HepG2 (cell line): ENCODE data around the gene COL25A1. TPM values are rescaled to one million over a fixed set of nuclear protein-coding genes. Genes with fewer than 3 reads are reported as not detected.

Source experiments
- ATAC-seq: fragments of 200-7000 bp; cut with Tn5 transposase; 3 replicates; pipeline ENCODE4 v1.9.1; 2020; ENCODE audit warnings: mild to moderate bottlenecking, moderate library complexity
- BruUV-seq: library from RNA; stranded (reverse); fragments of 400-500 nt; replicated peaks from 2 replicates; lab custom pipeline; 2021; lab: Mats Ljungman, UMichigan
- CTCF ChIA-PET: fragments of 300-600 bp; formaldehyde crosslinking; extraction: SDS; loops from one replicate; lab custom pipeline; 2021; ENCODE audit warnings: low total read pairs, inconsistent platforms, low intra/inter-chr PET ratio; lab: Yijun Ruan, JAX
- POLR2A ChIA-PET: fragments of 350-600 bp; sonication (Branson Sonifier 250); formaldehyde crosslinking; loops from one replicate; lab custom pipeline; 2020; ENCODE audit warnings: antibody characterized with exemption, inconsistent platforms; lab: Yijun Ruan, JAX
- DNase-seq: peaks from one replicate; pipeline ENCODE4 v3.0.0-alpha.2; 2015; ENCODE audit warnings: low spot score
- FAIRE-seq: peaks from 3 replicates; lab custom pipeline; 2011; peaks lifted over from hg19 to GRCh38; lab: Jason Lieb, UNC
- H2AFZ ChIP-seq: one replicate; pipeline ENCODE4 v1.6.1; 2011; ENCODE audit warnings: low read length, inconsistent platforms
- H3K27ac ChIP-seq: fragments of 300-600 bp; 3 replicates; pipeline ENCODE4 v1.8.0; 2011; ENCODE audit warnings: mixed run types, mild to moderate bottlenecking, mixed read lengths, low read length, inconsistent platforms; ENCODE audit not compliant: insufficient read depth; ENCODE audit errors: extremely low read length
- H3K27me3 ChIP-seq, 2 experiments: fragments of 200-600 bp in 1 of 2; 2 replicates in 1 of 2; 3 replicates in 1 of 2; pipeline versions ENCODE4 v1.6.0 to v1.8.0; 2011; ENCODE audit warnings: low read length in 2 of 2, mild to moderate bottlenecking in 2 of 2, moderate library complexity in 2 of 2, inconsistent platforms in 1 of 2; ENCODE audit not compliant: insufficient read depth in 2 of 2, control insufficient read depth in 1 of 2
- H3K36me3 ChIP-seq, 2 experiments: fragments of 200-600 bp in 1 of 2; replicated peaks in 1 of 2; 2 replicates in 1 of 2; 3 replicates in 1 of 2; pipeline versions ENCODE4 v1.5.1 to v1.8.0; 2011; ENCODE audit warnings: low read length in 2 of 2, inconsistent platforms in 1 of 2; ENCODE audit not compliant: insufficient read depth in 2 of 2, control insufficient read depth in 1 of 2
- H3K4me1 ChIP-seq: 2 replicates; pipeline ENCODE4 v1.5.1; 2012; ENCODE audit warnings: low read length, inconsistent platforms; ENCODE audit not compliant: insufficient read depth
- H3K4me2 ChIP-seq: 2 replicates; pipeline ENCODE4 v1.6.0; 2011; ENCODE audit warnings: low read depth, low read length, inconsistent platforms
- H3K4me3 ChIP-seq, 3 experiments: fragments of 200-600 bp in 1 of 3; sonication (generic), shearing (Covaris generic) in 1 of 3; replicated peaks in 1 of 3; 2 replicates each; pipeline ENCODE4 v1.5.1; 2011 to 2016; ENCODE audit warnings: low read length in 3 of 3, inconsistent platforms in 2 of 3, low read depth in 2 of 3, mild to moderate bottlenecking in 2 of 3, control low read depth in 1 of 3, mixed read lengths in 1 of 3; ENCODE audit not compliant: insufficient read depth in 1 of 3
- H3K79me2 ChIP-seq: one replicate; pipeline ENCODE4 v1.6.1; 2011; ENCODE audit warnings: low read length, inconsistent platforms; ENCODE audit not compliant: insufficient read depth
- H3K9ac ChIP-seq: 2 replicates; pipeline ENCODE4 v1.6.0; 2011; ENCODE audit warnings: mild to moderate bottlenecking, low read depth, low read length, inconsistent platforms; ENCODE audit not compliant: insufficient read depth
- H3K9me3 ChIP-seq: 2 replicates; pipeline ENCODE4 v1.5.1; 2012; ENCODE audit warnings: mild to moderate bottlenecking, low read length
- H4K20me1 ChIP-seq: 2 replicates; pipeline ENCODE4 v1.6.0; 2011; ENCODE audit warnings: inconsistent platforms, mild to moderate bottlenecking, low read length, moderate library complexity; ENCODE audit not compliant: insufficient read depth
- ATF7-NPFF ChIP-seq: sonication (generic); formaldehyde crosslinking; IDR thresholded peaks from 2 replicates; pipeline ENCODE4 v1.8.1; 2023; ENCODE audit warnings: mild to moderate bottlenecking, low read depth, missing genetic modification reagents, moderate library complexity
- FOSL2 ChIP-seq: sonication (generic); formaldehyde crosslinking; IDR thresholded peaks from 2 replicates; pipeline ENCODE4 v1.4.0; 2020; ENCODE audit warnings: missing genetic modification reagents
- HOXA3 ChIP-seq: sonication (generic); formaldehyde crosslinking; IDR thresholded peaks from 2 replicates; pipeline ENCODE4 v1.5.0; 2020; ENCODE audit warnings: missing genetic modification reagents
- KDM3A ChIP-seq: IDR thresholded peaks from 2 replicates; pipeline ENCODE4 v1.6.1; 2018; ENCODE audit warnings: low read depth, missing compliant biosample characterization
- KLF16 ChIP-seq, 2 experiments: sonication (generic) in 1 of 2; formaldehyde crosslinking in 1 of 2; IDR thresholded peaks; 2 replicates each; pipeline versions ENCODE4 v1.6.1 to v1.8.0; 2016 to 2023; ENCODE audit warnings: missing genetic modification reagents in 2 of 2, missing compliant biosample characterization in 1 of 2
- LCORL ChIP-seq, 2 experiments: fragments of 450-650 bp in 1 of 2; sonication (generic) in 1 of 2; formaldehyde crosslinking in 1 of 2; IDR thresholded peaks; 2 replicates each; pipeline versions ENCODE4 v1.5.0 to v1.6.1; 2017 to 2020; ENCODE audit warnings: antibody characterized with exemption in 1 of 2, missing genetic modification reagents in 1 of 2
- MATR3 ChIP-seq: sonication (generic); formaldehyde crosslinking; IDR thresholded peaks from 2 replicates; pipeline ENCODE4 v1.4.0; 2020; ENCODE audit warnings: missing genetic modification reagents
- TBX2 ChIP-seq: sonication (generic); formaldehyde crosslinking; IDR thresholded peaks from 2 replicates; pipeline ENCODE4 v1.5.0; 2020; ENCODE audit warnings: missing genetic modification reagents, mild to moderate bottlenecking, borderline replicate concordance
- ZNF335 ChIP-seq: sonication (generic); formaldehyde crosslinking; IDR thresholded peaks from 2 replicates; pipeline ENCODE4 v1.4.0; 2020; ENCODE audit warnings: missing genetic modification reagents
- ZNF746 ChIP-seq: sonication (generic); formaldehyde crosslinking; IDR thresholded peaks from 2 replicates; pipeline ENCODE4 v1.8.0; 2022; ENCODE audit warnings: mild to moderate bottlenecking, missing genetic modification reagents
- ZSCAN22 ChIP-seq: sonication (generic); formaldehyde crosslinking; IDR thresholded peaks from 2 replicates; pipeline ENCODE4 v1.4.0; 2020; ENCODE audit warnings: mild to moderate bottlenecking, missing genetic modification reagents
- WGBS: methylation state at CpG from one replicate; pipeline ENCODE4 v1.1.6; 2017; ENCODE audit warnings: low lambda C conversion rate; 5-methylcytosine and 5-hydroxymethylcytosine counted together
- in situ Hi-C: cut with HindIII; loops from 2 replicates; pipeline ENCODE4 v1.10.0; 2017; ENCODE audit warnings: low pct_unique_long_range_greater_than_20kb; ENCODE audit not compliant: extremely low pct_ligation_motif_present
- intact Hi-C: fragments of 100-400 bp; cut with micrococcal nuclease; formaldehyde crosslinking; loops from one replicate; pipeline ENCODE4 v1.10.0; 2022; ENCODE audit not compliant: unreplicated experiment
- polyA plus RNA-seq, 8 experiments: library from polyadenylated mRNA; depleted of rRNA in 3 of 8; stranded (reverse) in 7 of 8; unstranded in 1 of 8; fragments of >200 nt; fragmentation: Illumina TruSeq in 4 of 8; extraction: Trizol in 4 of 8; gene quantifications; 2 replicates each; pipeline versions ENCODE4 v1.2.1 to v1.2.3, GENCODE V29; 2011 to 2016; ENCODE audit warnings: low read depth in 4 of 8, missing spikeins in 1 of 8, mixed read lengths in 1 of 8; ENCODE audit not compliant: insufficient read depth in 1 of 8
- total RNA-seq, 5 experiments: library from RNA; depleted of rRNA; stranded (reverse); fragments of >200 nt; fragmentation: Illumina TruSeq; extraction: Trizol; gene quantifications; 2 replicates each; pipeline ENCODE4 v1.2.3, GENCODE V29; 2016; ENCODE audit warnings: low read depth in 1 of 5
- TF ChIP-seq, protein P1 (sequence below): sonication (generic); formaldehyde crosslinking; IDR thresholded peaks from 2 replicates; pipeline ENCODE4 v1.8.0; 2022; ENCODE audit warnings: missing genetic modification reagents, mild to moderate bottlenecking, borderline replicate concordance
- TF ChIP-seq, protein P2 (sequence below): sonication (generic); formaldehyde crosslinking; IDR thresholded peaks from 2 replicates; pipeline ENCODE4 v1.8.1; 2023; ENCODE audit warnings: mild to moderate bottlenecking, inconsistent platforms, moderate library complexity, missing genetic modification reagents, borderline replicate concordance

The COL25A1 gene
- total and polyA plus RNA-seq, 2 of the 13 experiments (the other 11 are each of a cell fraction or from before 2014, with no cell fraction given): not detected

DNA sequence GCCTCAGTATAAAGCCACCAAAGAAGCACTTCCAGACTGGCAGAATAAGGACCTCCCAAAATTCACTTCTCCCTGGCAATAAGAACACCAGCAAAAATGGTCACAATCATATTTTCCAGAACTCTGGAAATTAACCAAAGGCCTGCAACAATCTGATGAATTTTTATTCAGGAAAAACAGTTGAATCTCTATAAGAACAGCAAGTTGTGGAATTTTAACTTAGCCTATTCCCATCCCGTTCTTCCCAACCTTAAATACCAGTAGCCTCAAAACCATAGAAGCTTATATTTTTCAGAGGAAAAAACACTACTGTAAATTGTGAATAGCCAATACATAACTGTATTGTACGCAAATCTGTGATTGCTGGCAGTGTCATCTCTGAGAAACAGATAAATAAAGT is 67.9 kb downstream of the COL25A1 start:
- POLR2A ChIA-PET: no interaction called here
- in situ Hi-C loops: no loop called here
- WGBS: 19% methylated on average over 2 of the region's 2 CpGs

More for the DNA sequence above, 67.9 kb downstream of the COL25A1 start:
- DNase-seq: no peak
- H3K79me2 ChIP-seq: no peaks in the 10 kb centered on the region
- no peaks in the 10 kb centered on the region for H3K9me3 ChIP-seq
- intact Hi-C loops: no loop called here
- ATAC-seq: no peak
- H3K27me3 ChIP-seq: no peaks in the 10 kb centered on the region; a peak in 1 of 5 replicates
- no TSS peak for BruUV-seq
- CTCF ChIA-PET: no interaction called here
- no peak overlapping the region for H3K4me2 ChIP-seq
- no peaks in the 10 kb centered on the region for H3K36me3 ChIP-seq
- TF ChIP-seq KLF16 (CRISPR knock-in tag; IDR thresholded peaks at IDR 0.05) (no peak), LCORL (IDR thresholded peaks at IDR 0.05) (no peak), LCORL (CRISPR knock-in tag; IDR thresholded peaks at IDR 0.05) (no peak), ZNF335 (CRISPR knock-in tag) (no peak), ATF7-NPFF (no peak), FOSL2 (CRISPR knock-in tag) (no peak), ZSCAN22 (CRISPR knock-in tag) (no peak), HOXA3 (no peak), KDM3A (CRISPR knock-in tag) (no peak), MATR3 (CRISPR knock-in tag) (no peak), ZNF746 (CRISPR knock-in tag) (no peak), TBX2 (CRISPR knock-in tag) (no peak)
- TF ChIP-seq, protein P1, sequence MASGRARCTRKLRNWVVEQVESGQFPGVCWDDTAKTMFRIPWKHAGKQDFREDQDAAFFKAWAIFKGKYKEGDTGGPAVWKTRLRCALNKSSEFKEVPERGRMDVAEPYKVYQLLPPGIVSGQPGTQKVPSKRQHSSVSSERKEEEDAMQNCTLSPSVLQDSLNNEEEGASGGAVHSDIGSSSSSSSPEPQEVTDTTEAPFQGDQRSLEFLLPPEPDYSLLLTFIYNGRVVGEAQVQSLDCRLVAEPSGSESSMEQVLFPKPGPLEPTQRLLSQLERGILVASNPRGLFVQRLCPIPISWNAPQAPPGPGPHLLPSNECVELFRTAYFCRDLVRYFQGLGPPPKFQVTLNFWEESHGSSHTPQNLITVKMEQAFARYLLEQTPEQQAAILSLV: no peak
- TF ChIP-seq, protein P2, sequence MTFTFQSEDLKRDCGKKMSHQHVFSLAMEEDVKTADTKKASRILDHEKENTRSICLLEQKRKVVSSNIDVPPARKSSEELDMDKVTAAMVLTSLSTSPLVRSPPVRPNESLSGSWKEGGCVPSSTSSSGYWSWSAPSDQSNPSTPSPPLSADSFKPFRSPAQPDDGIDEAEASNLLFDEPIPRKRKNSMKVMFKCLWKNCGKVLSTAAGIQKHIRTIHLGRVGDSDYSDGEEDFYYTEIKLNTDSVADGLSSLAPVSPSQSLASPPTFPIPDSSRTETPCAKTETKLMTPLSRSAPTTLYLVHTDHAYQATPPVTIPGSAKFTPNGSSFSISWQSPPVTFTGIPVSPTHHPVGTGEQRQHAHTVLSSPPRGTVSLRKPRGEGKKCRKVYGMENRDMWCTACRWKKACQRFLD (CRISPR knock-in tag): no peak
- H4K20me1 ChIP-seq: no peaks in the 10 kb centered on the region
- no peak overlapping the region for H3K27ac ChIP-seq
- H3K4me1 ChIP-seq: no peaks in the 10 kb centered on the region
- no peak for FAIRE-seq
- H3K9ac ChIP-seq: no peak overlapping the region
- H2AFZ ChIP-seq: no peak overlapping the region
- H3K4me3 ChIP-seq: no peak overlapping the region
